DND-41 (cell line): Measurements from ENCODE around the gene DEFB108B.

ENCODE experiments used
- CTCF ChIP-seq: IDR thresholded peaks from 2 replicates; pipeline ENCODE4 v1.5.1; 2012; ENCODE audit warnings: borderline replicate concordance, low read length, moderate library complexity, mild to moderate bottlenecking; ENCODE audit not compliant: poor library complexity, severe bottlenecking; ENCODE audit errors: extremely low read depth
- EZH2 ChIP-seq: IDR thresholded peaks from 3 replicates; pipeline ENCODE4 v1.6.1; 2012; ENCODE audit warnings: borderline replicate concordance, low read depth, mild to moderate bottlenecking, moderate library complexity, low read length, inconsistent platforms; ENCODE audit not compliant: severe bottlenecking

- TF ChIP-seq CTCF (no peak), EZH2 (no peak)
Observed at GRCh38 chr11:71787098-71787823, 45.7 kb upstream of the DEFB108B start.
